ENCODE measurements around the gene GGNBP2. TPM values are rescaled to one million over a fixed set of nuclear protein-coding genes. Genes with fewer than 3 reads are reported as not detected.

GGNBP2 gene
- total RNA-seq, 2 donors from 2014 or later, result 162 to 174 TPM

GRCh38 chr17:36546418-36547093 lies 1.8 kb downstream of the GGNBP2 start:
- Mint-ChIP-seq H3K27ac (peak overlapping the region; percentile 99), H3K27me3 (no peaks in the 10 kb centered on the region), H3K4me1 (peaks cover 39% of the 10 kb centered on the region), H3K36me3 (ENCODE audit: low read depth) (no peaks in the 10 kb centered on the region), H3K4me3 (peak overlapping the region; percentile 97)
- DNase-seq (no peak), ATAC-seq (no peak)
- no peaks in the 10 kb centered on the region for H3K9me3 ChIP-seq (ENCODE audit: control insufficient read depth, low read length, poor library complexity, severe bottlenecking)

- no peak for ATAC-seq
- Mint-ChIP-seq H3K27me3 (no peaks in the 10 kb centered on the region), H3K36me3 (ENCODE audit: low read depth) (no peaks in the 10 kb centered on the region), H3K4me3 (no peak overlapping the region), H3K4me1 (peaks cover 43% of the 10 kb centered on the region), H3K27ac (peak overlapping the region; percentile 99)
- no peaks in the 10 kb centered on the region for H3K9me3 ChIP-seq (ENCODE audit: control insufficient read depth, low read length, poor library complexity, severe bottlenecking)
- DNase-seq, result no peak
Measured at GRCh38 chr17:36547776-36548175, 3.1 kb downstream of the GGNBP2 start.

- Mint-ChIP-seq H3K4me3 (peak overlapping the region; percentile 67), H3K27ac (peak overlapping the region; percentile 16), H3K36me3 (ENCODE audit: low read depth) (no peaks in the 10 kb centered on the region), H3K4me1 (peaks cover 45% of the 10 kb centered on the region), H3K27me3 (no peaks in the 10 kb centered on the region)
- DNase-seq (no peak), ATAC-seq (peak; percentile 62)
- no peaks in the 10 kb centered on the region for H3K9me3 ChIP-seq (ENCODE audit: control insufficient read depth, low read length, poor library complexity, severe bottlenecking)
Measured at GRCh38 chr17:36550491-36551417, 6.0 kb downstream of the GGNBP2 start.

GRCh38 chr17:36553459-36553858 lies 8.7 kb downstream of the GGNBP2 start:
- no peak for DNase-seq
- no peaks in the 10 kb centered on the region for H3K9me3 ChIP-seq (ENCODE audit: control insufficient read depth, low read length, poor library complexity, severe bottlenecking)
- peak overlapping the region; percentile 71 for H3K27ac Mint-ChIP-seq
- no peaks in the 10 kb centered on the region for H3K27me3 Mint-ChIP-seq
- ATAC-seq, result no peak
- peak overlapping the region; percentile 68 for H3K4me3 Mint-ChIP-seq
- H3K36me3 Mint-ChIP-seq (ENCODE audit: low read depth), result peaks cover 4% of the 10 kb centered on the region
- peaks cover 49% of the 10 kb centered on the region for H3K4me1 Mint-ChIP-seq

- no peaks in the 10 kb centered on the region for H3K27me3 Mint-ChIP-seq
- no peak for DNase-seq
Measured at GRCh38 chr17:36566081-36566480, 21.4 kb downstream of the GGNBP2 start.

GRCh38 chr17:36575028-36575427 lies 30.3 kb downstream of the GGNBP2 start:
- H3K36me3 Mint-ChIP-seq (ENCODE audit: low read depth), result peaks cover 4% of the 10 kb centered on the region

More at GRCh38 chr17:36566081-36566480, 21.4 kb downstream of the GGNBP2 start:
- Mint-ChIP-seq H3K4me3 (no peak overlapping the region), H3K36me3 (ENCODE audit: low read depth) (peaks cover 6% of the 10 kb centered on the region), H3K4me1 (peaks cover 21% of the 10 kb centered on the region), H3K27ac (no peak overlapping the region)
- no peak for ATAC-seq
- H3K9me3 ChIP-seq (ENCODE audit: control insufficient read depth, low read length, poor library complexity, severe bottlenecking), result no peaks in the 10 kb centered on the region

GRCh38 chr17:36576793-36577192 lies 32.1 kb downstream of the GGNBP2 start:
- no peak overlapping the region for H3K27ac Mint-ChIP-seq
- H3K4me3 Mint-ChIP-seq, result no peak overlapping the region
- H3K27me3 Mint-ChIP-seq, result no peaks in the 10 kb centered on the region
- H3K36me3 Mint-ChIP-seq (ENCODE audit: low read depth), result peaks cover 7% of the 10 kb centered on the region
- H3K4me1 Mint-ChIP-seq, result peaks cover 16% of the 10 kb centered on the region
- DNase-seq (no peak), ATAC-seq (no peak)
- no peaks in the 10 kb centered on the region for H3K9me3 ChIP-seq (ENCODE audit: control insufficient read depth, low read length, poor library complexity, severe bottlenecking)

More at GRCh38 chr17:36575028-36575427, 30.3 kb downstream of the GGNBP2 start:
- H3K27ac Mint-ChIP-seq, result no peak overlapping the region
- H3K4me3 Mint-ChIP-seq, result no peak overlapping the region
- no peak for ATAC-seq
- no peaks in the 10 kb centered on the region for H3K27me3 Mint-ChIP-seq
- H3K4me1 Mint-ChIP-seq, result peaks cover 14% of the 10 kb centered on the region
- DNase-seq, result no peak
- no peaks in the 10 kb centered on the region for H3K9me3 ChIP-seq (ENCODE audit: control insufficient read depth, low read length, poor library complexity, severe bottlenecking)

- H3K27me3 Mint-ChIP-seq, result no peaks in the 10 kb centered on the region
- ATAC-seq (no peak), DNase-seq (no peak)
- peaks cover 11% of the 10 kb centered on the region for H3K4me1 Mint-ChIP-seq
- peaks cover 7% of the 10 kb centered on the region for H3K36me3 Mint-ChIP-seq (ENCODE audit: low read depth)
- H3K4me3 Mint-ChIP-seq, result no peak overlapping the region
- H3K9me3 ChIP-seq (ENCODE audit: control insufficient read depth, low read length, poor library complexity, severe bottlenecking), result no peaks in the 10 kb centered on the region
- H3K27ac Mint-ChIP-seq, result no peak overlapping the region
Measured at GRCh38 chr17:36578671-36579070, 34.0 kb downstream of the GGNBP2 start.

GRCh38 chr17:36583787-36584186 lies 39.1 kb downstream of the GGNBP2 start:
- Mint-ChIP-seq H3K36me3 (ENCODE audit: low read depth) (peaks cover 12% of the 10 kb centered on the region), H3K27me3 (no peaks in the 10 kb centered on the region), H3K4me1 (peaks cover 8% of the 10 kb centered on the region), H3K27ac (no peak overlapping the region), H3K4me3 (no peak overlapping the region)
- no peaks in the 10 kb centered on the region for H3K9me3 ChIP-seq (ENCODE audit: control insufficient read depth, low read length, poor library complexity, severe bottlenecking)
- DNase-seq (no peak), ATAC-seq (no peak)

- peaks cover 7% of the 10 kb centered on the region for H3K36me3 Mint-ChIP-seq (ENCODE audit: low read depth)
- peaks cover 14% of the 10 kb centered on the region for H3K4me1 Mint-ChIP-seq
- no peaks in the 10 kb centered on the region for H3K27me3 Mint-ChIP-seq
- H3K27ac Mint-ChIP-seq, result no peak overlapping the region
- H3K9me3 ChIP-seq (ENCODE audit: control insufficient read depth, low read length, poor library complexity, severe bottlenecking), result no peaks in the 10 kb centered on the region
- no peak for DNase-seq
- no peak overlapping the region for H3K4me3 Mint-ChIP-seq
- ATAC-seq, result no peak
Measured at GRCh38 chr17:36586138-36586537, 41.4 kb downstream of the GGNBP2 start.

GRCh38 chr17:36590082-36590481 lies 45.4 kb downstream of the GGNBP2 start:
- Mint-ChIP-seq H3K27me3 (no peaks in the 10 kb centered on the region), H3K27ac (peak overlapping the region; percentile 75), H3K36me3 (ENCODE audit: low read depth) (peaks cover 5% of the 10 kb centered on the region), H3K4me3 (no peak overlapping the region), H3K4me1 (peaks cover 31% of the 10 kb centered on the region)
- ATAC-seq (no peak), DNase-seq (no peak)
- H3K9me3 ChIP-seq (ENCODE audit: control insufficient read depth, low read length, poor library complexity, severe bottlenecking), result no peaks in the 10 kb centered on the region

- H3K4me3 Mint-ChIP-seq, result peak within 1 kb of the TSS; percentile 87
- DNase-seq (peak; percentile 58 to 81 (median 75)), ATAC-seq (peak; percentile 92)
- no peaks in the 10 kb centered on the region for H3K9me3 ChIP-seq (ENCODE audit: control insufficient read depth, low read length, poor library complexity, severe bottlenecking)
- H3K27ac Mint-ChIP-seq, result peak within 1 kb of the TSS; percentile 75
- no peaks in the 10 kb centered on the region for H3K36me3 Mint-ChIP-seq (ENCODE audit: low read depth)
- peaks cover 26% of the 10 kb centered on the region for H3K4me1 Mint-ChIP-seq
- no peaks in the 10 kb centered on the region for H3K27me3 Mint-ChIP-seq
Measured at GRCh38 chr17:36591434-36592315, 47.0 kb downstream of the GGNBP2 start, which contains the start of gene DHRS11. TSS of gene DHRS11 (plus strand) at chr17:36591879. CDS start at chr17:36592010, 131 bp downstream.

All from T-helper 17 cell (primary cell).